BLaER1 treated with 17β-estradiol and CSF1 and Interleukin-3, amounts not matched to agents 10 nM and 100 nM (cell line): ENCODE data around the gene JRKL.

Source experiments
- H3K27ac ChIP-seq, 11 experiments: shearing (Covaris generic); formaldehyde crosslinking; 2 replicates each; pipeline ENCODE4 v1.8.1; 2022
- H3K27me3 ChIP-seq, 11 experiments: shearing (Covaris generic); formaldehyde crosslinking; 2 replicates each; pipeline ENCODE4 v1.8.1; 2022
- H3K36me3 ChIP-seq, 11 experiments: shearing (Covaris generic); formaldehyde crosslinking; 2 replicates each; pipeline ENCODE4 v1.8.1; 2022
- H3K4me1 ChIP-seq, 10 experiments: shearing (Covaris generic); formaldehyde crosslinking; 2 replicates each; pipeline ENCODE4 v1.8.1; 2022
- H3K4me2 ChIP-seq, 11 experiments: shearing (Covaris generic); formaldehyde crosslinking; 2 replicates each; pipeline ENCODE4 v1.8.1; 2022
- H3K4me3 ChIP-seq, 10 experiments: shearing (Covaris generic); formaldehyde crosslinking; 2 replicates each; pipeline ENCODE4 v1.8.1; 2022
- H3K9ac ChIP-seq, 11 experiments: shearing (Covaris generic); formaldehyde crosslinking; 2 replicates each; pipeline ENCODE4 v1.8.1; 2022
- H3K9me3 ChIP-seq, 11 experiments: shearing (Covaris generic); formaldehyde crosslinking; replicated peaks in 1 of 11; 2 replicates each; pipeline ENCODE4 v1.8.1; 2022
- H4K20me1 ChIP-seq, 11 experiments: shearing (Covaris generic); formaldehyde crosslinking; 2 replicates each; pipeline ENCODE4 v1.8.1; 2022
- Cebpa-rat ChIP-seq, 11 experiments: shearing (Covaris generic); IDR thresholded peaks; 2 replicates each; pipeline ENCODE4 v1.8.1; 2022

JRKL gene

GRCh38 chr11:96357794-96358193 lies 32.0 kb upstream of the JRKL start:
- H3K9me3 ChIP-seq = no peaks in the 10 kb centered on the region
- no peak overlapping the region for H3K27ac ChIP-seq
- no peaks in the 10 kb centered on the region for H4K20me1 ChIP-seq
- no peak for TF ChIP-seq Cebpa-rat (IDR thresholded peaks at IDR 0.05)
- peaks cover 54 to 88% (median 62%) of the 10 kb centered on the region in 11 experiments for H3K36me3 ChIP-seq
- H3K4me2 ChIP-seq = no peak overlapping the region; a peak in 1 of 22 replicates
- no peak overlapping the region for H3K9ac ChIP-seq
- peaks cover 0 to 8% (median 0%) of the 10 kb centered on the region in 10 experiments; a peak in 1 of 20 replicates for H3K4me1 ChIP-seq
- H3K27me3 ChIP-seq = no peaks in the 10 kb centered on the region
- no peak overlapping the region for H3K4me3 ChIP-seq

DNA sequence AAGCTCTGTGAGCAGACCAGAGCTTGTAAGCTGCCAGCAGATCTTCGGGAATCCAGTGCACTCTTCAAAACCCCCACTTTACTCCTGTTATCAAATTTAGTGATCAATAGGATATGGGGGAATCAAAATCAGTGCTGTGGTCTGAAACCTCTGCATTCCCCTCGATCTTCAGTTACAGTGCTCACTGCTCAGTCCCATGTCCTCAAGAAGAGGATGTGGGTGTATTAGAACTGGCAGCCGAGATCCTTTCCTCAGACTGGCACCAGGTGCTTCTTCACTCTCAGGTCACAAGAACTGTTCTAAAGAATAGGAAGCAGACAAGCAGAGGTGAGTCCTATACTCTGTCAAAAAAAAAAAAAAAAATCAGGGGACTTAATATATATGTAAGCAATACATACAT lies 31.5 kb upstream of the JRKL start:
- H3K4me3 ChIP-seq = no peak overlapping the region
- no peak overlapping the region for H3K27ac ChIP-seq
- H3K4me2 ChIP-seq = no peak overlapping the region; a peak in 1 of 22 replicates
- no peaks in the 10 kb centered on the region for H3K27me3 ChIP-seq
- no peaks in the 10 kb centered on the region for H4K20me1 ChIP-seq
- H3K9ac ChIP-seq = no peak overlapping the region
- peaks cover 0 to 8% (median 0%) of the 10 kb centered on the region in 10 experiments; a peak in 1 of 20 replicates for H3K4me1 ChIP-seq
- no peaks in the 10 kb centered on the region for H3K9me3 ChIP-seq
- H3K36me3 ChIP-seq = peaks cover 52 to 88% (median 63%) of the 10 kb centered on the region in 11 experiments
- TF ChIP-seq Cebpa-rat (IDR thresholded peaks at IDR 0.05) = no peak

GRCh38 chr11:96361778-96362177 lies 28.0 kb upstream of the JRKL start:
- TF ChIP-seq Cebpa-rat (IDR thresholded peaks at IDR 0.05) = no peak
- no peaks in the 10 kb centered on the region for H3K9me3 ChIP-seq
- H3K9ac ChIP-seq = no peak overlapping the region
- peaks cover 46 to 88% (median 65%) of the 10 kb centered on the region in 11 experiments for H3K36me3 ChIP-seq
- no peaks in the 10 kb centered on the region for H3K27me3 ChIP-seq
- no peak overlapping the region for H3K27ac ChIP-seq
- peaks cover 0 to 8% (median 6%) of the 10 kb centered on the region in 10 experiments; a peak in 9 of 20 replicates for H3K4me1 ChIP-seq
- H3K4me3 ChIP-seq = no peak overlapping the region
- no peak overlapping the region for H3K4me2 ChIP-seq
- H4K20me1 ChIP-seq = 0 out of 22 replicates have a peak, but pooled peaks cover 0 to 1% (median 0%) of the 10 kb centered on the region in 11 experiments

DNA sequence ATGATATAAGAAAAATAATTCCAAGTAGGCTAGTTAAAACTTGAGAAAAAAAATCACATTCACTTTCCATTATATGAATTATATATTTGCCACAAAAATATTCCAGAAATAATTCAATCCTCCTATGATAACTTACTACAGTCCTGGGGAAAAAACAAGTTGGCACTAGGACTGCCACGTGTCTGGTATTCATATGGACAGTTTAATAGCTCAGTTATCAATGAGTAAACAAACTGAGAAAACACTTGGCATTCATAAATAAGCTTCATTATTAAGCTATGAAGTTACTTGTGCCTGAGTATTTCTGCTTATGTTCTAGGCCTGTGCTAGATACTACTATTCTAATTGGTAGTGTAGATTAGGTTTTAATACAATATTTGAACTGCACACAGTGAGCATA lies 24.3 kb upstream of the JRKL start:
- no peak for TF ChIP-seq Cebpa-rat (IDR thresholded peaks at IDR 0.05)

DNA sequence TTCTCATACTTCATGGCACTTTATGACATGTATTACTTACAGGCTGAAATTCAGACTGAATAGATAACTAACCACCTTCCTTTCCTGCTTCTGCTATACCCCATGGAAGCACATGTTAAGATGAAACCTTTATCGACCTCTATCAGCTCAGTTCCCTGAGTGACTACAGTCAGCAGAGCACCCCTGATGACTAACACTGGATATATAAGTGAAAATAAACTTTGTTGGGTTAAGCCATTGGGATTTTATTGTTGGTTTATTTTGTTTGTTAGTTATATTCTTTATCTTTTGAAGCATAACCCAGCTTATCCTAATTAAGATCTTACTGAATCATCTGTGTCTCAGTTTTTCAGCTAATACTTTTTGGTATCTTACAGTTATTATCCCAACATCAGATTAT lies 23.8 kb upstream of the JRKL start:
- Histone ChIP-seq H3K4me2 (no peak overlapping the region), H3K9ac (no peak overlapping the region), H3K27ac (no peak overlapping the region), H3K4me1 (peaks cover 0 to 19% (median 5%) of the 10 kb centered on the region in 10 experiments; a peak in 10 of 20 replicates), H3K27me3 (no peaks in the 10 kb centered on the region), H3K4me3 (no peak overlapping the region), H3K9me3 (peaks cover 21 to 27% (median 23%) of the 10 kb centered on the region in 11 experiments), H3K36me3 (peaks cover 61 to 89% (median 75%) of the 10 kb centered on the region in 11 experiments), H4K20me1 (0 out of 22 replicates have a peak, but pooled peaks cover 0 to 4% (median 0%) of the 10 kb centered on the region in 11 experiments)
- TF ChIP-seq Cebpa-rat (IDR thresholded peaks at IDR 0.05) = no peak

More for the DNA sequence above, 24.3 kb upstream of the JRKL start:
- H4K20me1 ChIP-seq = 0 out of 22 replicates have a peak, but pooled peaks cover 0 to 4% (median 0%) of the 10 kb centered on the region in 11 experiments
- no peak overlapping the region for H3K4me3 ChIP-seq
- no peak overlapping the region for H3K27ac ChIP-seq
- no peak overlapping the region for H3K9ac ChIP-seq
- H3K4me2 ChIP-seq = no peak overlapping the region
- H3K4me1 ChIP-seq = peaks cover 0 to 19% (median 5%) of the 10 kb centered on the region in 10 experiments; a peak in 10 of 20 replicates
- peaks cover 56 to 89% (median 70%) of the 10 kb centered on the region in 11 experiments for H3K36me3 ChIP-seq
- no peaks in the 10 kb centered on the region for H3K27me3 ChIP-seq
- peaks cover 21 to 27% (median 23%) of the 10 kb centered on the region in 11 experiments for H3K9me3 ChIP-seq

DNA sequence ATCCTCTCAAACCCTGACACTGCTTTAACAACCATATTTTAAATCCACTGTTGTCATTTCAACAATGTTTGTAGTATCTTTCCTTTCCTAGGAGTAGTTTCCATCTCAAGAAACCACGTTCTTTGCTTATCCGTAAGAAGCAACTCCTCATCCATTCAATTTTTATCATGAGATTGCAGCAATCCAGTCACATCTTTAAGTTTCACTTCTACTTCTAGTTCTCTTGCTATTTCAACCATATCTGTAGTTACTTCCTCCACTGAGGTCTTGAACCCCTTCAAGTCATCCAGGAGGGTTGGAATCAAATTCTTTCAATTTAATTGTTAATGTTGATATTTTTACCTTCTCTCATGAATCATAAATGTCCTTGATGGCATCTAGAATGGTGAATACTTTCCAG lies 22.5 kb upstream of the JRKL start:
- H3K4me2 ChIP-seq = peak overlapping the region in 7 of 11 experiments; percentile 3 to 71 (median 29); a peak in 11 of 22 replicates
- peaks cover 66 to 99% (median 83%) of the 10 kb centered on the region in 11 experiments for H3K36me3 ChIP-seq
- H3K27ac ChIP-seq = peak overlapping the region in 4 of 11 experiments; percentile 10 to 37 (median 16); a peak in 4 of 22 replicates

GRCh38 chr11:96373826-96374225 lies 16.0 kb upstream of the JRKL start:
- no peak for TF ChIP-seq Cebpa-rat (IDR thresholded peaks at IDR 0.05)
- peaks cover 6 to 12% (median 9%) of the 10 kb centered on the region in 11 experiments; a peak in 21 of 22 replicates for H3K9me3 ChIP-seq
- H3K4me3 ChIP-seq = no peak overlapping the region
- no peaks in the 10 kb centered on the region for H4K20me1 ChIP-seq
- H3K9ac ChIP-seq = no peak overlapping the region
- H3K27me3 ChIP-seq = no peaks in the 10 kb centered on the region
- H3K4me1 ChIP-seq = peaks cover 0 to 17% (median 9%) of the 10 kb centered on the region in 10 experiments; a peak in 11 of 20 replicates
- peak overlapping the region in 1 of 11 experiments; percentile 42; a peak in 2 of 22 replicates for H3K27ac ChIP-seq
- H3K36me3 ChIP-seq = peaks cover 31 to 74% (median 55%) of the 10 kb centered on the region in 11 experiments
- peak overlapping the region in 6 of 11 experiments; percentile 26 to 48 (median 39); a peak in 10 of 22 replicates for H3K4me2 ChIP-seq

More for the DNA sequence above, 22.5 kb upstream of the JRKL start:
- peak in 1 of 11 experiments; percentile 17; a peak in 1 of 22 replicates for TF ChIP-seq Cebpa-rat (IDR thresholded peaks at IDR 0.05)
- Histone ChIP-seq H3K9me3 (peaks cover 21 to 27% (median 23%) of the 10 kb centered on the region in 11 experiments), H3K4me1 (peaks cover 0 to 19% (median 5%) of the 10 kb centered on the region in 10 experiments; a peak in 10 of 20 replicates), H3K9ac (no peak overlapping the region), H3K27me3 (no peaks in the 10 kb centered on the region), H4K20me1 (0 out of 22 replicates have a peak, but pooled peaks cover 0 to 4% (median 0%) of the 10 kb centered on the region in 11 experiments), H3K4me3 (no peak overlapping the region)

- no peak overlapping the region for H3K4me2 ChIP-seq
- H3K36me3 ChIP-seq = peaks cover 29 to 73% (median 50%) of the 10 kb centered on the region in 11 experiments
- H3K27me3 ChIP-seq = no peaks in the 10 kb centered on the region
- H4K20me1 ChIP-seq = no peaks in the 10 kb centered on the region
- H3K9ac ChIP-seq = no peak overlapping the region
- H3K4me1 ChIP-seq = peaks cover 0 to 17% (median 9%) of the 10 kb centered on the region in 10 experiments; a peak in 11 of 20 replicates
- no peak for TF ChIP-seq Cebpa-rat (IDR thresholded peaks at IDR 0.05)
- no peaks in the 10 kb centered on the region for H3K9me3 ChIP-seq
- no peak overlapping the region for H3K27ac ChIP-seq
- H3K4me3 ChIP-seq = no peak overlapping the region
Observed at GRCh38 chr11:96376796-96377195, 13.0 kb upstream of the JRKL start.

- no peak overlapping the region for H3K9ac ChIP-seq
- peaks cover 0 to 19% (median 0%) of the 10 kb centered on the region in 11 experiments; a peak in 4 of 22 replicates for H4K20me1 ChIP-seq
- no peaks in the 10 kb centered on the region for H3K27me3 ChIP-seq
- H3K4me3 ChIP-seq = no peak overlapping the region
- peaks cover 5 to 26% (median 17%) of the 10 kb centered on the region in 10 experiments for H3K4me1 ChIP-seq
- H3K9me3 ChIP-seq = no peaks in the 10 kb centered on the region
- no peak overlapping the region for H3K4me2 ChIP-seq
- TF ChIP-seq Cebpa-rat (IDR thresholded peaks at IDR 0.05) = no peak
- H3K36me3 ChIP-seq = peaks cover 39 to 77% (median 55%) of the 10 kb centered on the region in 11 experiments
- no peak overlapping the region for H3K27ac ChIP-seq
Observed at GRCh38 chr11:96384156-96384555, 5.7 kb upstream of the JRKL start.
